Measurements from ENCODE around the gene SFN. TPM values are rescaled to one million over a fixed set of nuclear protein-coding genes. Genes with fewer than 3 reads are reported as not detected.

SFN gene
- total and polyA plus RNA-seq, 2 of the 13 experiments (the other 11 are each of a cell fraction or from before 2014, with no cell fraction given): 4.3 to 5.6 TPM

GRCh38 chr1:26864610-26865480, 1.9 kb downstream of the SFN start (continued):
- TF ChIP-seq MLXIP (CRISPR knock-in tag; IDR thresholded peaks at IDR 0.05; ENCODE audit: borderline replicate concordance) (no peak; the same call in 1 of the 2 replicates), RAD51 (IDR thresholded peaks at IDR 0.05; ENCODE audit: borderline replicate concordance) (no peak), KDM6A (CRISPR knock-in tag; IDR thresholded peaks at IDR 0.05; ENCODE audit: low read depth) (no peak), ZNF891 (CRISPR knock-in tag; IDR thresholded peaks at IDR 0.05) (no peak), ZNF263 (CRISPR knock-in tag; IDR thresholded peaks at IDR 0.05) (peak; percentile 76), MAF1 (CRISPR knock-in tag; IDR thresholded peaks at IDR 0.05; ENCODE audit: borderline replicate concordance) (peak; percentile 85; the same call in 1 of the 2 replicates), ZMYM4 (CRISPR knock-in tag; IDR thresholded peaks at IDR 0.05) (peak; percentile 52), ZNF570 (CRISPR knock-in tag; IDR thresholded peaks at IDR 0.05; ENCODE audit: borderline replicate concordance) (no peak), ATF1 (CRISPR knock-in tag; IDR thresholded peaks at IDR 0.05) (no peak), KAT8 (CRISPR knock-in tag; IDR thresholded peaks at IDR 0.05) (peak; percentile 52), HOXA9 (CRISPR knock-in tag; IDR thresholded peaks at IDR 0.05; ENCODE audit: borderline replicate concordance) (0 out of 2 replicates have a peak, but pooled peaks have one; percentile 66), RFXAP (CRISPR knock-in tag; IDR thresholded peaks at IDR 0.05; ENCODE audit: borderline replicate concordance) (peak; percentile 87), KLF9 (CRISPR knock-in tag; IDR thresholded peaks at IDR 0.05; ENCODE audit: low read depth) (no peak), ZNF253 (CRISPR knock-in tag; IDR thresholded peaks at IDR 0.05; ENCODE audit: borderline replicate concordance) (no peak), MEIS2 (CRISPR knock-in tag; IDR thresholded peaks at IDR 0.05) (peak; percentile 58), MNT (IDR thresholded peaks at IDR 0.05) (0 out of 2 replicates have a peak, but pooled peaks have one; percentile 33), ZNF317 (CRISPR knock-in tag; IDR thresholded peaks at IDR 0.05) (peak; percentile 64; the same call in 1 of the 2 replicates), U2AF2 (IDR thresholded peaks at IDR 0.05; ENCODE audit: low read depth, low read length) (no peak), ZNF883 (CRISPR knock-in tag; IDR thresholded peaks at IDR 0.05; ENCODE audit: not compliant biosample characterization) (peak; percentile 62)
- TF ChIP-seq, protein P1, sequence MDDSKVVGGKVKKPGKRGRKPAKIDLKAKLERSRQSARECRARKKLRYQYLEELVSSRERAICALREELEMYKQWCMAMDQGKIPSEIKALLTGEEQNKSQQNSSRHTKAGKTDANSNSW (CRISPR knock-in tag; IDR thresholded peaks at IDR 0.05; ENCODE audit: borderline replicate concordance): no peak
- TF ChIP-seq, protein P2, sequence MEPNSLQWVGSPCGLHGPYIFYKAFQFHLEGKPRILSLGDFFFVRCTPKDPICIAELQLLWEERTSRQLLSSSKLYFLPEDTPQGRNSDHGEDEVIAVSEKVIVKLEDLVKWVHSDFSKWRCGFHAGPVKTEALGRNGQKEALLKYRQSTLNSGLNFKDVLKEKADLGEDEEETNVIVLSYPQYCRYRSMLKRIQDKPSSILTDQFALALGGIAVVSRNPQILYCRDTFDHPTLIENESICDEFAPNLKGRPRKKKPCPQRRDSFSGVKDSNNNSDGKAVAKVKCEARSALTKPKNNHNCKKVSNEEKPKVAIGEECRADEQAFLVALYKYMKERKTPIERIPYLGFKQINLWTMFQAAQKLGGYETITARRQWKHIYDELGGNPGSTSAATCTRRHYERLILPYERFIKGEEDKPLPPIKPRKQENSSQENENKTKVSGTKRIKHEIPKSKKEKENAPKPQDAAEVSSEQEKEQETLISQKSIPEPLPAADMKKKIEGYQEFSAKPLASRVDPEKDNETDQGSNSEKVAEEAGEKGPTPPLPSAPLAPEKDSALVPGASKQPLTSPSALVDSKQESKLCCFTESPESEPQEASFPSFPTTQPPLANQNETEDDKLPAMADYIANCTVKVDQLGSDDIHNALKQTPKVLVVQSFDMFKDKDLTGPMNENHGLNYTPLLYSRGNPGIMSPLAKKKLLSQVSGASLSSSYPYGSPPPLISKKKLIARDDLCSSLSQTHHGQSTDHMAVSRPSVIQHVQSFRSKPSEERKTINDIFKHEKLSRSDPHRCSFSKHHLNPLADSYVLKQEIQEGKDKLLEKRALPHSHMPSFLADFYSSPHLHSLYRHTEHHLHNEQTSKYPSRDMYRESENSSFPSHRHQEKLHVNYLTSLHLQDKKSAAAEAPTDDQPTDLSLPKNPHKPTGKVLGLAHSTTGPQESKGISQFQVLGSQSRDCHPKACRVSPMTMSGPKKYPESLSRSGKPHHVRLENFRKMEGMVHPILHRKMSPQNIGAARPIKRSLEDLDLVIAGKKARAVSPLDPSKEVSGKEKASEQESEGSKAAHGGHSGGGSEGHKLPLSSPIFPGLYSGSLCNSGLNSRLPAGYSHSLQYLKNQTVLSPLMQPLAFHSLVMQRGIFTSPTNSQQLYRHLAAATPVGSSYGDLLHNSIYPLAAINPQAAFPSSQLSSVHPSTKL (CRISPR knock-in tag; IDR thresholded peaks at IDR 0.05): no peak; the same call in 1 of the 2 replicates

All from HepG2 (cell line).